ENCODE data around the gene NBEA.

NBEA gene

DNA sequence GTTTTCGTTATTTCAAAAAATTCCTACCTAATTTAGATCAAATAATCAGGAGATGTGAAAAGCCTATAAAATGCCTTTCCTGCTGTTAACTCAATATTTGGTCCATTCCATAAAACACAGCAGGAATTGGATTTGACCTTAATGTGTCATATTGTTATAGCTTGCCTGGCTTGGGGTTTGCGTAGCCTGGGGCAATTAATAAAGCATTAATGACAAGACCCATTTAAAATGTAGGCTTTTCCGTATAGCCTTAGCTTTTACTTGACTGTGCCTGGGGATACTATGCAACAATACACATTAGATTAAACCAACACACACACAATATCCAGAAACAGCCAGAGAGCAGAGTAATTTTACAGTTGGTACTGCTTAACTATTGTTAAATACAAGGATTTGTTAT is 651.6 kb downstream of the NBEA start:
- DNase-seq, result no peak
- no peak for ATAC-seq

DNA sequence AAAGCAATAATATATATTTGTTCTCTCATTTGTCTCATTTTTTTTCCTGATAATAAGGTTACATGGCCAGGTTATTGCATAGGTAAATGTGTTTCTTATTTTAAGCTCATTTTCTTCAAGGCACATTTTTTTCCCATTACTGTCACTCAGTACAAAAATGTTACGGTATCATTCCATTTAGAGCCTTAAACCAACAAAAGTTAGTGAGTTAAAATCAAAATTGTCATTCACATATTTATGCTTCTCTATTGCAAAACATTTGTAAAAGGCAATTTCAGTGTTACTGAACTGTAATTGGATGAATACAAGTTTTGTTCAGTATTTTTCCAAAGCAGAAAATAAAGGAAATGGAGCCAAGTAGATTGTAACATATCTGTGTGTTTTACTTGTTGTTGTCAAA is 652.0 kb downstream of the NBEA start:
- ATAC-seq (no peak), DNase-seq (no peak)

GRCh38 chr13:35595181-35595580 is 653.1 kb downstream of the NBEA start:
- no peak for DNase-seq
- no peak for ATAC-seq

DNA sequence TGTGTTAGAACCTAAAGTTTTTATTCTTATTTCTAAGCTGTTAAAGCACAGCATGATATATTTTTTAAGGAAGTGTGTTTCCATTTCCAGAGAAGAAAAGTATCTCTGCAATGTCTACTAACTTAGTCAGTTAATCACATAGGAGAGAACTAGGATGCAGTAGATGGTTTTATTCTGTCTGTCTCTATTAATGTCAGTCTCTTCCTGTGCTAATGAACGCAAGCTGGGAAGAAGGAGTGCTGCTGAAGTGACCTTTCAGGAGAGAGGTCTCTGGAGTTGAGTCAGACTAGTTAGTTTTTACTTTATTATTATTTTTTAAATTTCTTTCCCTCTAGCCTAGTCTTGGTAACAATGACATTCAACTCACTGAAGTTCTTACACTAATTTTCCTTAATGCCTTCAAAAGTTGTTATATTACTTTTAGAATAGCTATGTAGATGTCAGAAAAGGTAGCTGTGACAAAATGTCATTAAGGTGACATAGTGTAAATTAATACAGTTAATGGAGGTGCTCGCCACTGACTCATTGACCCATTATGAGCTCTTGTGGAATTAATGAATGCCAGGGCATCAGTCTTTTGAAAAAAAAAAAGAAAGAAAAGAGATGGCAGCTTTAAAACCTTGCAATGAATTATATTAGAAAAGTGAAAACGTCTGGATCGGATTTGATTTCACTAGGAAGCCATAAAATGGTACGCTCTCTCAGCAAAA is 654.4 kb downstream of the NBEA start:
- DNase-seq, result no peak

GRCh38 chr13:35597451-35597850 is 655.4 kb downstream of the NBEA start:
- DNase-seq, result no peak
- ATAC-seq, result no peak

More for the DNA sequence above, 654.4 kb downstream of the NBEA start:
- no peak for ATAC-seq

DNA sequence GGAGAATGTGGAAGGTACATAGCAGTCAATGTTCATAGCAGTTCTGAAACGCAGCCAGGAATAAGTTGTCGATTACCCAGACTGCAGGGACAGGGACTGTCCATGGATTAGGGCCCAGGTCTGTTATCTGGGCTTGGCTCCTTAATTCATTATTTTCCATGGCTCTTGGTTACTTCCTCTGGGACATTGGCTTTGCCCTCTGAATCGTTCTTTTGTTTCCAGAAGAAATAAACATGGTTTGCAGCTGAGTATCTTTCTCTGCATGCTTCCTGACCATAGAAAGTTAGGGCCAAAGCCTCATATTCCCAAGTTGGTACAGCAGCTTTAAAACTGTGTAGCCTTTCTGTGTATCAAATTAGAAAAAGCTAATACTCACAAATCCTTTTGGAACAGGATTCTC is 656.2 kb downstream of the NBEA start:
- DNase-seq (no peak), ATAC-seq (no peak)

GRCh38 chr13:35598790-35599369 is 656.8 kb downstream of the NBEA start:
- ATAC-seq (no peak), DNase-seq (no peak)

DNA sequence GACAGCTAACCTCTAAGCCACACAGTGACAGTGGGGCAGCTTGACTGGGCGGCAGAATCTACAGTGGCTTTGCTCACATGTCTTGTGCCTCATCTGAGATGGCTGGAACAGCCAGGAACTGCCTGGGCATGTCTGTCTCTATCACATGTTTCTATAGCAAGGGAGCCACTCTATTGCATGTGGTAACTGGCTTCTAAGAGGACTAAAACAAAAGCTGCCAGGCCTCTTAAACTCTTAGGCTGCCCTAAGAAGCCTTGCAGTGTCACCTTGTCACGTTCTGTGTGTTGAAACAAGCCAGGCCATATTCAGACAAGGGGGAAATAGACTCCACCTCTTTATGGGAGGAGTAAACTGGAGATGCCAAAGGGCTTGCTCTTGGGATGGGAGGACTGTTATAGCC is 657.3 kb downstream of the NBEA start:
- DNase-seq (no peak), ATAC-seq (no peak)

GRCh38 chr13:35600137-35600536 is 658.1 kb downstream of the NBEA start:
- ATAC-seq (no peak), DNase-seq (no peak)

DNA sequence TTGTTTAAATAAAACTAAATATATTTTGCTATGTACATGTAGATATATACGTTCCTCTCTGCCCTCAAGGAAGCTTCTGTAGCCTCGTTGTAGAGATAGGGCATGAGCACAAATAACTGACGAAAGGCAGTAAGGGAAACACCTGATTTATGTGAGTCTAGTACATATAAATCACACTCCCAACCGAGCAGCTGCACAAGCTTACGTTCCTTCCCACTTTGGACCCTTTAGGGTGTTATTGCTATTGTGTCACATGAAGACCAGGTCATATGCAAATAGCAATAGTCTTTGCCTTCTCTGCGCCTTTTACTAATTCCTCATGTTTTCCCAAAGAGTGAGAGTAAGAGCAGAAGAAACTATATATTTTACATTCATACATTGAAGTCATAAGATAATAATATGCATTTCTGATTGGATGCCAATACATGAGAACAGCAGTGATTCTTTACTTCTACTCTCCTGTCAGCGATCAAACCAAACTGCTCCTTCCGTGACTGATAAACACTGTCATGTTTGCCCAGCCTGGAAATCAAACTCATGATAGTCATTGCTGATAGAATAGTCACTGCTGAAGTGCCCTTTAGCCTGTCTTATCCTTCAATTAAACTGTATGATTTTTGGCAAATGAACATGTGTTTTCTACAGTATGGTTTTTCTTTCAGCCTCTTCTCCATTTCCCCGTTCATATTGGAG is 661.7 kb downstream of the NBEA start:
- DNase-seq (no peak), ATAC-seq (no peak)

DNA sequence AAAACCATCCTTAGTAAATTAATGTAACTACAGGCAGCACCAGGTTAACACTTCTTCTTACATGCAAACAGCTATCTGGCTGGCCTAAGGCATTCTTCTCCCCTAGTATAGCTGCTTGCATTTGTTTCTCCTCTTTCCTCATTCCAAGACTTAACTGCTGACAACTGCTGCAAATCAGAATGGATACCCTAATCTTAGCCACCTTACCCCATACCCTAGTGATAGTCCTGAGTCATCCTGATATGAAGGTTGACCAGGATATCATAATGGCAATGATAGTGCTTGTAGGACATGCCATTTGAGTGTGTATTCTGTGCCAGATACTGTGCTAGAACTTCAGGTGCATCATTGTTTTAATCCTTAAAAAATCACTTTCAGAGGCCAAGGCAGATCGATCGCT is 672.6 kb downstream of the NBEA start:
- ATAC-seq, result no peak

GRCh38 chr13:35617420-35617819 is 675.4 kb downstream of the NBEA start:
- ATAC-seq (no peak), DNase-seq (no peak)

More for the DNA sequence above, 672.6 kb downstream of the NBEA start:
- no peak for DNase-seq

DNA sequence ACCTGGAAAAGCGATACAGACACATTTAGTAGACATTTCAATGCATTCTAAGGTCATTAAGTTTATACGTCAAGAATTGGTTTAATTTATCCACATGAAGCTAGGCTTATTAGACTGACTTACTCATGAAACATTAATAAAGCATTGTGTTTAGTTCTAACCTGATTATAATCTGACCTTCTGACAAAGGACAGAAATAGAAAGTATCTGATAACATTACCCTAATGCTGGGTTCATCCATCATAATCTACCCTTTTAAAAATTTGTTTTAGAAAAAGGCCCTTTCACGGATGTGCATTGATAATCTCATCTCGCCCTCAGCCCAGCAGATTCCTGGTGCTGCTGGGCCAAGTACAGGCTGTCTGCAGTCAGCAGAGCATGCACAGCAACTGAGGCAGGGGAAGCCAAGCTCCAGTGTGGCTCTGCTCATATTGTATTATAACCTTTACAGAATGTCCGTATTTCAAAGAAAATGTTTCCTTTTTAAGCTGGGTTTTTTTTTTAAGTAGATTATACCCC is 676.6 kb downstream of the NBEA start:
- ATAC-seq, result no peak
- DNase-seq, result no peak

DNA sequence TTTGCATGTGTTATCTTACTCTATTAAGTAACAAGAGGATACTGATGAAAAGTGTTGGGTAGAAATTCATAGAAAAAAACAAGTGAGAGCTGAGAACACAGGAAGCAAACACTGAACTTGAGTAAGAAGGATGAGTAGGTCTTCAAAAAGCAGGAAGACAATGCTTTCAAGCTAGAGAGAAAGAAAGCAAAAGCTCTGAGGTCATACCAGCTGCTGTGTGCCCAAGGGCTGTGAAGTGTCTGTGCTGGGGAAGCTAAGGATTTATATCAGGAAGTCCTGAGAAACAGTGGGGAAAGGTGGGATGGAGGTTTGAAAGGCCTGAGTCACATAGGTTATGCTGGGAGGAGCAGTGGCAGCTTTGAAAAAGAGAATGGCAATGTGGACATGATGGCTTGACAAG is 679.9 kb downstream of the NBEA start:
- DNase-seq (no peak), ATAC-seq (no peak)

DNA sequence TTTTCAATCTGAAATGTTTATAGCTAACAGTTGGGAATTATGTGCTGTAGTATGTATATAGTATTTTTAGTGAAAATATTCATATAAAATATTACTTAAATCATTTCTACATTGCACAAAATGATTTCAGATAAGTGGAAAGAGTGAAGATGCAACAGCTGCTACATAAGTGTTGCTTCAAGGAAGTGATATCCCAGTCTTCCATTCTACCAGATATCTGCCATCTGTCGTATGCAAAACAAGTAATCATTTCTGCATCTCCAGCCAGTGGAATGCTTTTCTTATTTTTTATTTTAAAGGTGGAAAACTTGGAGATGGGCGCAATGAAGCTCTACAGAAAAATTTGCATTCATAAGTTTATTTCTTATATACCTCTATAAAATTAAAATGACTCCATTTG is 687.0 kb downstream of the NBEA start:
- DNase-seq (no peak), ATAC-seq (no peak)

- ATAC-seq (peak; percentile 36), DNase-seq (no peak)
These were observed 688.6 kb downstream of the NBEA start for GRCh38 chr13:35630551-35631275.

- ATAC-seq (no peak), DNase-seq (no peak)
These were observed 689.6 kb downstream of the NBEA start for GRCh38 chr13:35631666-35632065.

GRCh38 chr13:35643625-35644024 is 701.6 kb downstream of the NBEA start:
- no peak for ATAC-seq
- DNase-seq, result no peak

GRCh38 chr13:35646056-35646774 is 704.1 kb downstream of the NBEA start:
- ATAC-seq (no peak), DNase-seq (no peak)

- ATAC-seq, result no peak
- DNase-seq, result no peak
These were observed 706.1 kb downstream of the NBEA start for GRCh38 chr13:35648201-35648600.

DNA sequence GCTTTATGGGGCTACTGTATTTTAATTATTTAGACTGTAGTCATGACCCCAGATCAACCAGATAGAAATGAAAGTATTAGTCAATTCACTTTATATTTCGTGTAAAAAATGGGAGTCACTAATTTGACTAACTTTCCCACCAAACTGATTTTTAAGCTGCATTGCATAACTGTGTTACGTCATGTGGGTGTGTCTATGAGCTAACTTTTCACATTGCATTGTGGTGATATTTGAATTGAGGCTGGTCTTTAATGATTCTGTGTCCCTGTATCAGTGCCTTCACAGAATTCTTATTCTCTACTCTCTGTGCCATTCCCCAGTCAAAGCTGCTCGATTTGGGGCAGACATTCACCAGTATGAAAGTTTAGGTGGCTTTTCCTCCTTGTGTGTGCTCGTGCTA is 707.1 kb downstream of the NBEA start:
- no peak for ATAC-seq
- no peak for DNase-seq

GRCh38 chr13:35659796-35660195 is 717.7 kb downstream of the NBEA start:
- no peak for ATAC-seq
- no peak for DNase-seq

All from stimulated activated naive CD8-positive, alpha-beta T cell treated with anti-CD3 and anti-CD28 coated beads, Interleukin-15, Interleukin-2, amounts not matched to agents 100 U/mL and 50 U/mL, for 24 hours (primary cell).